Transverse colon (tissue), 4 donors: ENCODE results near the gene DCLK2. TPM values are rescaled to one million over a fixed set of nuclear protein-coding genes. Genes with fewer than 3 reads are reported as not detected.
A peak's percentile ranks its signal among the peaks of the same experiment; 100 is the strongest.

Source experiments
- DNase-seq: peaks from one replicate; pipeline ENCODE4 v3.0.0-alpha.2; 2019
- H3K27ac ChIP-seq, 4 donors: fragments of 200-600 bp; sonication (generic); 2 replicates each; pipeline ENCODE4 v1.5.1; 2016 to 2018; ENCODE audit warnings: inconsistent platforms in 4 of 4
- H3K27me3 ChIP-seq: fragments of 200-600 bp; sonication (generic); 2 replicates; pipeline ENCODE4 v1.5.1; 2017; ENCODE audit warnings: inconsistent platforms
- H3K36me3 ChIP-seq, 4 donors: fragments of 200-600 bp; sonication (generic); 2 replicates each; pipeline ENCODE4 v1.5.1; 2017 to 2019; ENCODE audit warnings: inconsistent platforms in 4 of 4
- H3K4me1 ChIP-seq, 4 donors: fragments of 200-600 bp; sonication (generic); 2 replicates each; pipeline ENCODE4 v1.5.1; 2017 to 2020; ENCODE audit warnings: inconsistent platforms in 4 of 4
- H3K4me3 ChIP-seq, 4 donors: fragments of 200-600 bp; sonication (generic); 1 replicate in 1 of 4; 2 replicates in 3 of 4; pipeline versions ENCODE4 v1.5.1 to v1.6.1; 2017 to 2019; ENCODE audit warnings: inconsistent platforms in 4 of 4
- H3K9me3 ChIP-seq, 2 donors: fragments of 200-600 bp; sonication (generic); 2 replicates each; pipeline ENCODE4 v1.5.1; 2017 to 2019; ENCODE audit warnings: inconsistent platforms in 2 of 2
- EP300 ChIP-seq: sonication (generic); formaldehyde crosslinking; IDR thresholded peaks from one replicate; pipeline ENCODE4 v1.6.1; 2017; ENCODE audit warnings: antibody characterized with exemption, low read depth
- POLR2A ChIP-seq: fragments of 450-650 bp; IDR thresholded peaks from one replicate; pipeline ENCODE4 v1.6.1; 2016; ENCODE audit warnings: antibody characterized with exemption, mild to moderate bottlenecking, moderate library complexity
- POLR2AphosphoS5 ChIP-seq, 3 donors: sonication (generic); formaldehyde crosslinking; IDR thresholded peaks; one replicate each; pipeline ENCODE4 v1.6.1; 2016; ENCODE audit warnings: antibody characterized with exemption in 3 of 3
- WGBS, 2 donors: methylation state at CpG; one replicate each; pipeline ENCODE4 v1.1.5; 2018; ENCODE audit warnings: low coverage in 1 of 2; 5-methylcytosine and 5-hydroxymethylcytosine counted together
- in situ Hi-C, 4 donors: fragments of 200-750 bp; cut with MboI; loops; one replicate each; pipeline versions ENCODE4 v1.15.0 to v1.15.1; 2017; ENCODE audit warnings: low sequenced_read_pairs in 3 of 4, low pct_ligation_motif_present in 1 of 4, low pct_unique_long_range_greater_than_20kb in 1 of 4
- intact Hi-C: fragments of 100-400 bp; cut with DNase I; formaldehyde crosslinking; loops from one replicate; pipeline ENCODE4 v1.15.1; 2023; ENCODE audit warnings: low total_unique reads
- total RNA-seq, 4 donors: library from RNA; depleted of rRNA; stranded (reverse); fragments of >200 nt; gene quantifications; one replicate each; pipeline ENCODE4 v1.1.0, GENCODE V29; 2016
- TF ChIP-seq, protein P1 (sequence below), 5 experiments: fragments of 200-600 bp in 3 of 5; fragments of 450-650 bp in 2 of 5; sonication (generic) in 3 of 5; IDR thresholded peaks; 1 replicate in 2 of 5; 2 replicates in 3 of 5; pipeline ENCODE4 v1.5.1; 2016 to 2017; ENCODE audit warnings: antibody characterized with exemption in 5 of 5, inconsistent platforms in 3 of 5, mild to moderate bottlenecking in 2 of 5, moderate library complexity in 1 of 5

Gene DCLK2
- total RNA-seq, 4 donors from 2014 or later: 3.3 to 19.5 (median 7.5) TPM

DNA sequence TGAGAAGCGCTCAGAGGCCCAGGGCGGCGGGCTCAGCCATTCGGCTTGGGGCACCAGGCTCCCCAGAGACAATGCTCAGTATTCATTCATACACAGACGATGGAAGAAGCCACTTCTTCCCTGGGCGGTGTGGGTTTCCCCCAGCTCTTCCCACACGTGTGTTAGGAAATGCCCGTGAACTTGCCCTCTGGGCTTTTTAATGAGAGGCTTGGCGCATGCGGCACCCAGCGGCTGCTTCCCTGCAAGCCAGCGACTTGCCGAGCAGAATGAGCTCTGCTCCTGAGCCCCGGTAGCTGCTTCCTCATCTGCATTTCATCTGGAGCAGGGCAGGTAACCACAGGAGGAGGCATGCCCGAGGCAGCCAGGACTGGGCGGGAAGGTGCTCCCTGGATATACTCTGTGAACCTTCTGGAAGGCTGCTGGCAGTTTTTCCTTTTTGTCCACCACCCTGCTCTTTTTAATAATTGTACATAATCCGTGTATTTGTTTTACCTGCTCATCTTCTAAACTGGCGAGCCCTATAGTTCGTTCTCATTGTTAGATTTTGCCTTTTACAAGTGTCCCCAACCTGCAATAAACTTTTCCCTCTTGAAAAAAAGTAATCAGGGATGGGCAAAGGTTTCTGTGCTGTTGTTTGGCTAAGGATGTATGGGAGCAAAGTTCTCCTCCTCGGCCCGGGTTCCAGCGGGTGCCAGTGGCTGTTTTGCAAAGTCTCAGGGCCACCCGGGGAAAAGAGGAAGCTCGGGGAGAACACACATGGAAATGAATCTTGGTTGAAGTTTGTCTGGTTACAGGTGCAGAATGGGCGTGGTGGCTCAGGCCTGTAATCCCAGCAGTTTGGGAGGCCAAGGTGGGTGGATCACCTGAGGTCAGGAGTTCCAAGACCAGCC, 178.8 kb downstream of the DCLK2 start:
- no peak overlapping the region for H3K4me3 ChIP-seq
- peak overlapping the region; percentile 79 to 87 (median 82) for H3K27ac ChIP-seq
- DNase-seq: peak; percentile 76
- WGBS, 2 donors: 60 to 64% methylated on average over 8 to 25 of the region's 25 CpGs
- H3K9me3 ChIP-seq: no peaks in the 10 kb centered on the region
- H3K27me3 ChIP-seq: no peaks in the 10 kb centered on the region
- H3K36me3 ChIP-seq: no peaks in the 10 kb centered on the region
- peaks cover 11 to 47% (median 25%) of the 10 kb centered on the region in 4 donors for H3K4me1 ChIP-seq
- in situ Hi-C loops (no loop called here), intact Hi-C loops (no loop called here)
- TF ChIP-seq, protein P1, sequence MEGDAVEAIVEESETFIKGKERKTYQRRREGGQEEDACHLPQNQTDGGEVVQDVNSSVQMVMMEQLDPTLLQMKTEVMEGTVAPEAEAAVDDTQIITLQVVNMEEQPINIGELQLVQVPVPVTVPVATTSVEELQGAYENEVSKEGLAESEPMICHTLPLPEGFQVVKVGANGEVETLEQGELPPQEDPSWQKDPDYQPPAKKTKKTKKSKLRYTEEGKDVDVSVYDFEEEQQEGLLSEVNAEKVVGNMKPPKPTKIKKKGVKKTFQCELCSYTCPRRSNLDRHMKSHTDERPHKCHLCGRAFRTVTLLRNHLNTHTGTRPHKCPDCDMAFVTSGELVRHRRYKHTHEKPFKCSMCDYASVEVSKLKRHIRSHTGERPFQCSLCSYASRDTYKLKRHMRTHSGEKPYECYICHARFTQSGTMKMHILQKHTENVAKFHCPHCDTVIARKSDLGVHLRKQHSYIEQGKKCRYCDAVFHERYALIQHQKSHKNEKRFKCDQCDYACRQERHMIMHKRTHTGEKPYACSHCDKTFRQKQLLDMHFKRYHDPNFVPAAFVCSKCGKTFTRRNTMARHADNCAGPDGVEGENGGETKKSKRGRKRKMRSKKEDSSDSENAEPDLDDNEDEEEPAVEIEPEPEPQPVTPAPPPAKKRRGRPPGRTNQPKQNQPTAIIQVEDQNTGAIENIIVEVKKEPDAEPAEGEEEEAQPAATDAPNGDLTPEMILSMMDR (IDR thresholded peaks at IDR 0.05): no peak
- TF ChIP-seq POLR2AphosphoS5 (IDR thresholded peaks at IDR 0.05): no peak
- no peak for TF ChIP-seq POLR2A
- no peak for TF ChIP-seq EP300

DNA sequence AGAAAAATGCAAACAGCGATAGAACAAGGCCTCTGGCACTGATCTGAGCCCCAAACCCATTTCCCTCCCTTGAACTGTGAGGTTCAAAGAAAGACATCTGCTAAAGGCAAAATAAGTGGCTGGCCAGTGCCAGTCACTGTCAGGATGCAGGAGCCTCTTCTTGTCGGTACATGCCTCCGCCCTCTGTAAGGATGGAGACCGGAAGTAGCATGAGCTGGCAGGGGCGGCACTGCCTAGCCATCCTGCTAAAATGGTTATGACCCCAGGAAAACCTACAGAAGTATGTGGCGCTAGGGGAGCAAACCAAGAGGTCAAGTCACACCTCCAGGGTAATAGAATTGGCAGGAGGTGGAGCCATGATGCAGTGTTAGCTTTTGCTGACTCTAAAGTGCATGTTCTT, 180.3 kb downstream of the DCLK2 start:
- Histone ChIP-seq H3K9me3 (no peaks in the 10 kb centered on the region), H3K4me1 (peaks cover 11 to 47% (median 25%) of the 10 kb centered on the region in 4 donors), H3K36me3 (no peaks in the 10 kb centered on the region), H3K27ac (peak overlapping the region in 2 of 4 donors; percentile 14 to 20), H3K4me3 (no peak overlapping the region), H3K27me3 (no peaks in the 10 kb centered on the region)
- 85 to 100% methylated on average over 4 to 6 of the region's 6 CpGs for WGBS, 2 donors
- intact Hi-C loops: no loop called here
- no peak for TF ChIP-seq POLR2A
- TF ChIP-seq EP300: no peak
- TF ChIP-seq, protein P1 (IDR thresholded peaks at IDR 0.05): no peak
- no peak for TF ChIP-seq POLR2AphosphoS5 (IDR thresholded peaks at IDR 0.05)
- no peak for DNase-seq
- in situ Hi-C loops: no loop called here

DNA sequence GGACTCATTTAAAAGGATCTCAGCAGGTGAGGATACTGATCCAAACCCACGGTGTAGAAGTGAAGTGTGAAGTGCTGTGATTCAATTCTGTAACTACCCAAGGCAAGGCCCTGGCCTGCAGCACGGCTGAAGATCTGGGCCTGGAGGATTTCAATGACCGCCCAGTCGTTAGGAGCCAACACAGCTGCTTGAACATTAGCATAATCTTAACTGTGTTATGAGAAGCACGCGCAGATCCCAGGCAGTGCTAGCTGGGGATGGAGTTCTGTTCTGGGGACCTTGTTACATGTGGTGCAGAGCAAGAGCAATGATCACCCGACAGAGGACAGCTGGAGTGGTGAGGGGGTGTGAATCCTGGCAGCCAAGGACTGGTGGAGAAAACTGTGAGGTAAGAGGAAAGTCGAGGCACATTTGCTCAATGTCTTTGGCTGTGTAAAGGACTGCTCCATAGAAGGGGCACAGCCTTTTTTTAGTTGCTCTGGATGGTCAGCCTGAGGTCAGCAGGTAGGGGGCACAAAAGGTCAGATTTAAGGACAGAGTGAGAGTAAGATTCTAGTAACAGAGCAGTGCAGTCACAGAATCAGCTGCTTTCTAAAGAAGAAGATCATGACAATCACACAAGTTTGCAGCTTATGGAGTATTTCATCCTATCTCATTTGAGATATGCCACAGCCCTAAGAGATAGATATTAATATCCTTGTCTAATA, 181.8 kb downstream of the DCLK2 start:
- H3K36me3 ChIP-seq: peaks cover 0 to 2% (median 0%) of the 10 kb centered on the region in 4 donors
- intact Hi-C loops (no loop called here), in situ Hi-C loops (no loop called here)
- TF ChIP-seq EP300 (no peak), POLR2AphosphoS5 (IDR thresholded peaks at IDR 0.05) (no peak), POLR2A (no peak)
- TF ChIP-seq, protein P1 (IDR thresholded peaks at IDR 0.05): no peak
- DNase-seq: no peak
- no peak overlapping the region for H3K4me3 ChIP-seq
- H3K27ac ChIP-seq: peak overlapping the region in 1 of 4 donors; percentile 4
- H3K27me3 ChIP-seq: no peaks in the 10 kb centered on the region
- H3K4me1 ChIP-seq: peaks cover 11 to 45% (median 23%) of the 10 kb centered on the region in 4 donors
- H3K9me3 ChIP-seq: no peaks in the 10 kb centered on the region
- WGBS, 2 donors: 60 to 78% methylated on average over 1 to 8 of the region's 8 CpGs

DNA sequence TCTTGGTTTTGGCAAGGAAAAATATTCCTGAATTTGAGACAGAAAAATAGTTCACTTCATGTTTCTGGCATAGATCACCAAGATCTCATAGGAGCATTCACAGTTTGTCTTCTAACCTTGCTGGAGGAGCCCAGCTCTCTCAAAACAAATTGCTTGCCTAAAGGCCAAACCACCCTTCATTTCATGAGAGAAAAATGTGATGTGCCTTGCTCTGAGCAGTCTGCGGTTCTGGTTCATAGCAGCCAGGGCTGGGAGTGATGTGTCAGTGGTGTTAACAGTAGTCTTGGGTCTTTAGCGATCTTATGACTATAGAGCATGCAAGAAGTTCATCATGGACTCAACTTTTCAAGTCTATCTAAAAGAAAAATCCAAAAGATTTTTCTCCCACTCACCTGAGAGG, 183.3 kb downstream of the DCLK2 start:
- Histone ChIP-seq H3K36me3 (peaks cover 0 to 4% (median under 1%) of the 10 kb centered on the region in 4 donors), H3K9me3 (no peaks in the 10 kb centered on the region), H3K27me3 (no peaks in the 10 kb centered on the region), H3K27ac (no peak overlapping the region), H3K4me3 (no peak overlapping the region), H3K4me1 (peaks cover 0 to 29% (median 8%) of the 10 kb centered on the region in 4 donors)
- 93 to 100% methylated on average over 1 to 2 of the region's 2 CpGs for WGBS, 2 donors
- no peak for TF ChIP-seq POLR2A
- TF ChIP-seq, protein P1 (IDR thresholded peaks at IDR 0.05): no peak
- TF ChIP-seq EP300: no peak
- TF ChIP-seq POLR2AphosphoS5 (IDR thresholded peaks at IDR 0.05): no peak
- intact Hi-C loops (no loop called here), in situ Hi-C loops (no loop called here)
- DNase-seq: no peak
